ENCODE measurements around the gene UBR3.

Gene UBR3

GRCh38 chr2:169796441-169796840, 30.8 kb upstream of the UBR3 start:
- H3K4me3 ChIP-seq (replicated peaks; ENCODE audit: low read depth, low read length) = no peak overlapping the region
- no peak for TF ChIP-seq CTCF (IDR thresholded peaks at IDR 0.05; ENCODE audit: low read length, missing control alignments)
- DNase-seq (ENCODE audit: low read depth) = no peak

GRCh38 chr2:169797601-169798000, 29.7 kb upstream of the UBR3 start:
- no peak for TF ChIP-seq CTCF (IDR thresholded peaks at IDR 0.05; ENCODE audit: low read length, missing control alignments)
- DNase-seq (ENCODE audit: low read depth) = no peak
- no peak overlapping the region for H3K4me3 ChIP-seq (replicated peaks; ENCODE audit: low read depth, low read length)

DNA sequence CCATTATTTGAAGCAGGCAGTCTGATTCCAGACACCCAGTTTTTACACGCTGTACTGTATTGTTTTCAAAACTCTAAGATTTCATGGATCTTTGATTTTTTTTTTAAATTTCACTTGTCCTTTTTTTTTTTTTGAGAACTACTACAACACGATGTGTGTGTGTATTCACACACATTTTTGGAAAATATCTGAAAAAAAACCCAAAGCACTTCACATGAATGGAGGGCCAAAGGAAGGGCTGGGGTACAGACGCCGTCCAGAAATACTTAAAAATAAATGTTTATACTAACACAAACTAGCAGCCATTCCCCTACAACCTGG, 28.9 kb upstream of the UBR3 start:
- no peak for DNase-seq (ENCODE audit: low read depth)
- no peak for TF ChIP-seq CTCF (IDR thresholded peaks at IDR 0.05; ENCODE audit: low read length, missing control alignments)
- peak overlapping the region; percentile 74 for H3K4me3 ChIP-seq (replicated peaks; ENCODE audit: low read depth, low read length)

GRCh38 chr2:169798718-169799592, 28.3 kb upstream of the UBR3 start, which contains the start of gene SSB:
SSB (plus strand) TSS chr2:169798871; CDS start chr2:169800961, 2,090 bp downstream.
- no peak for TF ChIP-seq CTCF (IDR thresholded peaks at IDR 0.05; ENCODE audit: low read length, missing control alignments)
- peak within 1 kb of the TSS; percentile 74 for H3K4me3 ChIP-seq (replicated peaks; ENCODE audit: low read depth, low read length)

DNA sequence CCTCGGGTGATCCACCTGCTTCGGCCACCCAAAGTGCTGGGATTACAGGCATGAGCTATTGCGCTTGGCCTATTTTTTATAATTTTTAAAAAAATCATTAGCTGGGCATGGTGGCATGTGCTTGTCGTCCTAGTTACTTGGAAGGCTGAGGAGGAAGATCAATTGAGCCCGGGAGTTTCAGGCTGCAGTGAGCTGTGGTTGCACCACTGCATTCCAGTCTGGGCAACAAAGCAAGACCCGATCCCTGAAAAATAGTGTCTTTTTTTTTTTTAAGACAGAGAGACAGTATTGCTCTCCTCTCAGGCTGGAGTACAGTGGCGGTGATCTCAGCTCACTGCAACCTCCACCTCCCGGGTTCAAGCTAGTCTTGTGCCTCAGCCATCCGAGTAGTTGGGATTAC, 23.8 kb upstream of the UBR3 start:
- H3K4me3 ChIP-seq (replicated peaks; ENCODE audit: low read depth, low read length) = no peak overlapping the region
- TF ChIP-seq CTCF (IDR thresholded peaks at IDR 0.05; ENCODE audit: low read length, missing control alignments) = no peak
- DNase-seq (ENCODE audit: low read depth) = no peak

More at GRCh38 chr2:169798718-169799592, 28.3 kb upstream of the UBR3 start, which contains the start of gene SSB:
- DNase-seq (ENCODE audit: low read depth) = peak; percentile 93

DNA sequence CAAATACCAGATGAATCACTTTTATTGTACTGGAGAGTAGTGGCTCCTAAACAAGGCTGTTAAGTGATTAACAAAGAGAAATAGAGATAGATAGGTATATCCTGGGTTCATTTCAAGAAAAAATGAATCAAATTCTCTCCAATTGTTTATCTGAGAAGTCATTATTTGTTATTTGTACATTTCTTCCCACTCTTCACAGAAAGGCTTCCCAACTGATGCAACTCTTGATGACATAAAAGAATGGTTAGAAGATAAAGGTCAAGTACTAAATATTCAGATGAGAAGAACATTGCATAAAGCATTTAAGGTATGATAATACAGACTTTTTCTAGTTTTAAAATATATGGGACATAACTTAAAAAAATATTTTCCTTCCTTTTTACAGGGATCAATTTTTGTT, 20.7 kb upstream of the UBR3 start:
- H3K4me3 ChIP-seq (replicated peaks; ENCODE audit: low read depth, low read length) = no peak overlapping the region
- no peak for DNase-seq (ENCODE audit: low read depth)
- no peak for TF ChIP-seq CTCF (IDR thresholded peaks at IDR 0.05; ENCODE audit: low read length, missing control alignments)

- no peak for TF ChIP-seq CTCF (IDR thresholded peaks at IDR 0.05; ENCODE audit: low read length, missing control alignments)
- H3K4me3 ChIP-seq (replicated peaks; ENCODE audit: low read depth, low read length) = no peak overlapping the region
- peak; percentile 57 for DNase-seq (ENCODE audit: low read depth)
These were observed 19.0 kb upstream of the UBR3 start for GRCh38 chr2:169808221-169808620.
